ENCODE measurements around the gene TGDS.
"Not testable (repeated sequence)": the region's sequence is repeated elsewhere in the genome, so short reads cannot be mapped to it uniquely, and the experiment has no call there.

The TGDS gene

GRCh38 chr13:94552095-94552494 is 43.9 kb downstream of the TGDS start:
- DNase-seq (ENCODE audit: low spot score) = no peak

GRCh38 chr13:94550062-94550738 is 45.8 kb downstream of the TGDS start:
- no peak for DNase-seq (ENCODE audit: low spot score)

GRCh38 chr13:94549232-94550061 is 46.5 kb downstream of the TGDS start:
- peak; percentile 91 for DNase-seq (ENCODE audit: low spot score)

GRCh38 chr13:94548821-94549231 is 47.1 kb downstream of the TGDS start:
- peak; percentile 39 for DNase-seq (ENCODE audit: low spot score)

- DNase-seq (ENCODE audit: low spot score) = no peak
Observed at GRCh38 chr13:94548382-94548781, 47.6 kb downstream of the TGDS start.

- DNase-seq (ENCODE audit: low spot score) = no peak
Observed at GRCh38 chr13:94546061-94546839, 49.7 kb downstream of the TGDS start.

GRCh38 chr13:94544922-94545321 is 51.0 kb downstream of the TGDS start:
- no peak for DNase-seq (ENCODE audit: low spot score)

GRCh38 chr13:94542917-94543316 is 53.0 kb downstream of the TGDS start:
- no peak for DNase-seq (ENCODE audit: low spot score)

GRCh38 chr13:94537740-94538630 is 58.0 kb downstream of the TGDS start:
- DNase-seq (ENCODE audit: low spot score) = no peak

GRCh38 chr13:94535775-94536174 is 60.2 kb downstream of the TGDS start:
- DNase-seq (ENCODE audit: low spot score) = no peak

GRCh38 chr13:94535231-94535630 is 60.7 kb downstream of the TGDS start:
- DNase-seq (ENCODE audit: low spot score) = no peak

GRCh38 chr13:94534166-94534565 is 61.8 kb downstream of the TGDS start:
- no peak for DNase-seq (ENCODE audit: low spot score)

- DNase-seq (ENCODE audit: low spot score) = not testable (repeated sequence)
Observed at GRCh38 chr13:94532278-94532677, 63.7 kb downstream of the TGDS start.

- not testable (repeated sequence) for DNase-seq (ENCODE audit: low spot score)
Observed at GRCh38 chr13:94526956-94527355, 69.0 kb downstream of the TGDS start.

- DNase-seq (ENCODE audit: low spot score) = no peak
Observed at GRCh38 chr13:94525781-94526180, 70.2 kb downstream of the TGDS start.

GRCh38 chr13:94524407-94524806 is 71.5 kb downstream of the TGDS start:
- no peak for DNase-seq (ENCODE audit: low spot score)
